Measurements from ENCODE around the gene CLRN3. TPM values are rescaled to one million over a fixed set of nuclear protein-coding genes. Genes with fewer than 3 reads are reported as not detected.

The CLRN3 gene, protein sequence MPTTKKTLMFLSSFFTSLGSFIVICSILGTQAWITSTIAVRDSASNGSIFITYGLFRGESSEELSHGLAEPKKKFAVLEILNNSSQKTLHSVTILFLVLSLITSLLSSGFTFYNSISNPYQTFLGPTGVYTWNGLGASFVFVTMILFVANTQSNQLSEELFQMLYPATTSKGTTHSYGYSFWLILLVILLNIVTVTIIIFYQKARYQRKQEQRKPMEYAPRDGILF
- 100 to 1,000 TPM in 2 of 4 donors, 10 to 100 TPM in 2; 35.2 to 167 (median 77.1) TPM for total RNA-seq

GRCh38 chr10:127892743-127893142 is at the start of gene CLRN3:
Gene CLRN3 (minus strand): TSS chr10:127892941. CDS start chr10:127892784, 157 bp downstream.
- peak within 1 kb of the TSS; percentile 73 to 86 (median 84) for H3K27ac ChIP-seq
- peak; percentile 67 for DNase-seq
- no peaks in the 10 kb centered on the region for H3K9me3 ChIP-seq
- TF ChIP-seq CTCF (IDR thresholded peaks at IDR 0.05) (no peak), POLR2AphosphoS5 (IDR thresholded peaks at IDR 0.05) (peak; percentile 37 to 85 (median 78)), EP300 (IDR thresholded peaks at IDR 0.05; ENCODE audit: low read depth) (peak; percentile 76), POLR2A (IDR thresholded peaks at IDR 0.05) (peak; percentile 59)
- peaks cover 0 to 37% (median 13%) of the 10 kb centered on the region in 4 donors for H3K4me1 ChIP-seq
- intact Hi-C loops (cut with DNase I; ENCODE audit: low total_unique reads) (no loop called here), in situ Hi-C loops (cut with MboI; ENCODE audit: low pct_ligation_motif_present in 1 of 4, low pct_unique_long_range_greater_than_20kb in 1 of 4, low sequenced_read_pairs in 3 of 4) (no loop called here)
- peak within 1 kb of the TSS; percentile 3 to 54 (median 34) for H3K4me3 ChIP-seq
- no peaks in the 10 kb centered on the region for H3K36me3 ChIP-seq
- no peaks in the 10 kb centered on the region for H3K27me3 ChIP-seq

GRCh38 chr10:127940866-127941640 is 48.3 kb upstream of the CLRN3 start:
- in situ Hi-C loops (cut with MboI; ENCODE audit: low pct_ligation_motif_present in 1 of 4, low pct_unique_long_range_greater_than_20kb in 1 of 4, low sequenced_read_pairs in 3 of 4) (no loop called here), intact Hi-C loops (cut with DNase I; ENCODE audit: low total_unique reads) (no loop called here)
- H3K36me3 ChIP-seq, result no peaks in the 10 kb centered on the region
- 80 to 84% methylated on average over 1 to 6 of the region's 6 CpGs for WGBS, 2 donors (ENCODE audit: low coverage in 1 of 2)
- H3K27me3 ChIP-seq, result no peaks in the 10 kb centered on the region
- TF ChIP-seq EP300 (IDR thresholded peaks at IDR 0.05; ENCODE audit: low read depth) (no peak), POLR2A (IDR thresholded peaks at IDR 0.05) (no peak), POLR2AphosphoS5 (IDR thresholded peaks at IDR 0.05) (no peak), CTCF (IDR thresholded peaks at IDR 0.05) (no peak)
- H3K9me3 ChIP-seq, result no peaks in the 10 kb centered on the region
- no peak overlapping the region for H3K4me3 ChIP-seq
- peaks cover 0 to 17% (median 5%) of the 10 kb centered on the region in 4 donors for H3K4me1 ChIP-seq
- no peak overlapping the region for H3K27ac ChIP-seq
- DNase-seq, result no peak

DNA sequence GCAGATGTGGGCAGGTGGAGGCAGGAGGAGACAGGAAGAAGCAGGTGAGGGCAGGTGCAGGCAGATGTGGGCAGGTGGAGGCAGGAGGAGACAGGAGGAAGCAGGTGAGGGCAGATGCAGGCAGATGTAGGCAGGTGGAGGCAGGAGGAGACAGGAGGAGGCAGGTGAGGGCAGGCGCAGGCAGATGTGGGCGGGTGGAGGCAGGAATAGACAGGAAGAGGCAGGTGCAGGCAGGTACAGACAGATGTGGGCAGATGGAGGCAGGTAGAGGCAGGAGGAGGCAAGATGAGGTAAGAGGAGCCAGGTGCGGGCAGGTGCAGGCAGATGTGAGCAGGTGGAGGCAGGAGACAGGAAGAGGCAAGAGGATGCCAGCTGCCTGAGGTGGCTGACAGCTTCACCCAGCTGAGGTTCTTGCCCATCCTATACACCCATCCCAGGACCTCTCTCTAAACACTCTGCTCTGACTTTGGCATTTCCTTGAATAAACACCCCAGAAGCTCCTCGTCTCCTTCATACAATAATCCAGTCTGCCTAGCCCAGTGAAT is 47.1 kb upstream of the CLRN3 start:
- H3K27ac ChIP-seq, result no peak overlapping the region
- in situ Hi-C loops (cut with MboI; ENCODE audit: low pct_ligation_motif_present in 1 of 4, low pct_unique_long_range_greater_than_20kb in 1 of 4, low sequenced_read_pairs in 3 of 4), result no loop called here
- H3K9me3 ChIP-seq, result no peaks in the 10 kb centered on the region
- H3K4me3 ChIP-seq, result no peak overlapping the region
- WGBS, 2 donors (ENCODE audit: low coverage in 1 of 2), result 72 to 91% methylated on average over 3 to 4 of the region's 4 CpGs
- no peak for DNase-seq
- intact Hi-C loops (cut with DNase I; ENCODE audit: low total_unique reads), result no loop called here
- TF ChIP-seq POLR2A (IDR thresholded peaks at IDR 0.05) (no peak), CTCF (IDR thresholded peaks at IDR 0.05) (no peak), POLR2AphosphoS5 (IDR thresholded peaks at IDR 0.05) (no peak), EP300 (IDR thresholded peaks at IDR 0.05; ENCODE audit: low read depth) (no peak)
- peaks cover 0 to 6% (median 0%) of the 10 kb centered on the region in 4 donors for H3K4me1 ChIP-seq
- no peaks in the 10 kb centered on the region for H3K36me3 ChIP-seq
- H3K27me3 ChIP-seq, result no peaks in the 10 kb centered on the region

GRCh38 chr10:127937915-127938463 is 45.2 kb upstream of the CLRN3 start:
- DNase-seq, result no peak
- in situ Hi-C loops (cut with MboI; ENCODE audit: low pct_ligation_motif_present in 1 of 4, low pct_unique_long_range_greater_than_20kb in 1 of 4, low sequenced_read_pairs in 3 of 4), result no loop called here
- Histone ChIP-seq H3K36me3 (no peaks in the 10 kb centered on the region), H3K27ac (no peak overlapping the region), H3K27me3 (no peaks in the 10 kb centered on the region), H3K4me1 (peaks cover 0 to 4% (median 0%) of the 10 kb centered on the region in 4 donors), H3K4me3 (no peak overlapping the region), H3K9me3 (no peaks in the 10 kb centered on the region)
- no peak for TF ChIP-seq POLR2A (IDR thresholded peaks at IDR 0.05)
- no peak for TF ChIP-seq CTCF (IDR thresholded peaks at IDR 0.05)
- TF ChIP-seq POLR2AphosphoS5 (IDR thresholded peaks at IDR 0.05), result no peak
- no peak for TF ChIP-seq EP300 (IDR thresholded peaks at IDR 0.05; ENCODE audit: low read depth)
- 56 to 64% methylated on average over 5 of the region's 5 CpGs for WGBS, 2 donors (ENCODE audit: low coverage in 1 of 2)
- intact Hi-C loops (cut with DNase I; ENCODE audit: low total_unique reads), result no loop called here
